HepG2 (cell line): ENCODE results near the gene MRPL20. TPM values are rescaled to one million over a fixed set of nuclear protein-coding genes. Genes with fewer than 3 reads are reported as not detected.

ENCODE experiments used
- ARNTL ChIP-seq: sonication (generic); formaldehyde crosslinking; IDR thresholded peaks from 2 replicates; pipeline ENCODE4 v1.4.0; 2020; ENCODE audit warnings: mild to moderate bottlenecking, missing genetic modification reagents
- DR1 ChIP-seq: sonication (generic); formaldehyde crosslinking; IDR thresholded peaks from 2 replicates; pipeline ENCODE4 v1.8.0; 2021; ENCODE audit warnings: mild to moderate bottlenecking, missing genetic modification reagents, inconsistent platforms
- FOXO1 ChIP-seq: sonication (generic); formaldehyde crosslinking; IDR thresholded peaks from 2 replicates; pipeline ENCODE4 v1.4.0; 2020; ENCODE audit warnings: missing genetic modification reagents
- HOXA7 ChIP-seq: sonication (generic); formaldehyde crosslinking; IDR thresholded peaks from 2 replicates; pipeline ENCODE4 v1.8.1; 2022; ENCODE audit warnings: mild to moderate bottlenecking, missing genetic modification reagents, moderate library complexity
- JUND ChIP-seq: sonication (generic); formaldehyde crosslinking; IDR thresholded peaks from 2 replicates; pipeline ENCODE4 v1.8.0; 2022; ENCODE audit warnings: mild to moderate bottlenecking, missing genetic modification reagents
- MAFG ChIP-seq: sonication (generic); formaldehyde crosslinking; IDR thresholded peaks from 2 replicates; pipeline ENCODE4 v1.5.1; 2020; ENCODE audit warnings: mild to moderate bottlenecking, missing genetic modification reagents
- MED13 ChIP-seq: sonication (generic); formaldehyde crosslinking; IDR thresholded peaks from 2 replicates; pipeline ENCODE4 v1.5.0; 2020; ENCODE audit warnings: missing genetic modification reagents
- PAXIP1 ChIP-seq: sonication (generic); formaldehyde crosslinking; conservative IDR thresholded peaks from 2 replicates; pipeline ENCODE4 v1.4.0; 2020; ENCODE audit warnings: mild to moderate bottlenecking, missing genetic modification reagents, moderate library complexity
- RXRA ChIP-seq: sonication (generic); formaldehyde crosslinking; IDR thresholded peaks from 2 replicates; pipeline ENCODE4 v1.5.1; 2020; ENCODE audit warnings: missing genetic modification reagents
- SP1 ChIP-seq, 2 experiments: fragments of 450-650 bp in 1 of 2; sonication (generic) in 1 of 2; formaldehyde crosslinking in 1 of 2; IDR thresholded peaks; 2 replicates each; pipeline versions ENCODE4 v1.4.0 to v1.6.1; 2016 to 2020; ENCODE audit warnings: missing genetic modification reagents in 1 of 2
- SSRP1 ChIP-seq: IDR thresholded peaks from 2 replicates; pipeline ENCODE4 v1.6.1; 2016; ENCODE audit warnings: control low read depth
- ZBTB44 ChIP-seq: sonication (generic); formaldehyde crosslinking; IDR thresholded peaks from 2 replicates; pipeline ENCODE4 v1.4.0; 2020; ENCODE audit warnings: missing genetic modification reagents
- ZFP36 ChIP-seq: fragments of 150-350 bp; IDR thresholded peaks from 2 replicates; pipeline ENCODE4 v1.6.1; 2018; ENCODE audit warnings: borderline replicate concordance, low read length, low read depth; ENCODE audit not compliant: partially characterized antibody
- ZNF251 ChIP-seq: sonication (generic); formaldehyde crosslinking; IDR thresholded peaks from 2 replicates; pipeline ENCODE4 v1.9.0; 2021; ENCODE audit warnings: mild to moderate bottlenecking, missing genetic modification reagents
- ZNF574 ChIP-seq: sonication (generic); formaldehyde crosslinking; IDR thresholded peaks from 2 replicates; pipeline ENCODE4 v1.4.0; 2020; ENCODE audit warnings: missing genetic modification reagents
- ZNF609 ChIP-seq: sonication (generic); formaldehyde crosslinking; IDR thresholded peaks from 2 replicates; pipeline ENCODE4 v1.4.0; 2020; ENCODE audit warnings: mild to moderate bottlenecking, missing genetic modification reagents, borderline replicate concordance
- ZNF720 ChIP-seq: sonication (generic); formaldehyde crosslinking; IDR thresholded peaks from 2 replicates; pipeline ENCODE4 v1.4.0; 2020; ENCODE audit warnings: missing genetic modification reagents
- ZNF839 ChIP-seq: sonication (generic); formaldehyde crosslinking; IDR thresholded peaks from 2 replicates; pipeline ENCODE4 v1.4.0; 2020; ENCODE audit warnings: missing genetic modification reagents, mild to moderate bottlenecking, borderline replicate concordance
- polyA plus RNA-seq, 8 experiments: library from polyadenylated mRNA; depleted of rRNA in 3 of 8; stranded (reverse) in 7 of 8; unstranded in 1 of 8; fragments of >200 nt; fragmentation: Illumina TruSeq in 4 of 8; extraction: Trizol in 4 of 8; gene quantifications; 2 replicates each; pipeline versions ENCODE4 v1.2.1 to v1.2.3, GENCODE V29; 2011 to 2016; ENCODE audit warnings: low read depth in 4 of 8, missing spikeins in 1 of 8, mixed read lengths in 1 of 8; ENCODE audit not compliant: insufficient read depth in 1 of 8
- total RNA-seq, 5 experiments: library from RNA; depleted of rRNA; stranded (reverse); fragments of >200 nt; fragmentation: Illumina TruSeq; extraction: Trizol; gene quantifications; 2 replicates each; pipeline ENCODE4 v1.2.3, GENCODE V29; 2016; ENCODE audit warnings: low read depth in 1 of 5

Gene MRPL20
- total and polyA plus RNA-seq, 2 of the 13 experiments (the other 11 are each of a cell fraction or from before 2014, with no cell fraction given): 59.2 to 127 TPM

- no peak for TF ChIP-seq SSRP1 (CRISPR knock-in tag)
- TF ChIP-seq ZNF574: peak; percentile 90
- TF ChIP-seq ZBTB44 (CRISPR knock-in tag): no peak
- no peak for TF ChIP-seq ZNF251 (CRISPR knock-in tag)
- TF ChIP-seq ARNTL (CRISPR knock-in tag): no peak
- TF ChIP-seq PAXIP1 (CRISPR knock-in tag): peak; percentile 64
- no peak for TF ChIP-seq ZFP36
- peak; percentile 62 for TF ChIP-seq DR1 (CRISPR knock-in tag)
- TF ChIP-seq SP1 (IDR thresholded peaks at IDR 0.05): no peak
- no peak for TF ChIP-seq SP1 (CRISPR knock-in tag; IDR thresholded peaks at IDR 0.05)
- TF ChIP-seq FOXO1 (CRISPR knock-in tag): no peak; the same call in 1 of the 2 replicates
- no peak for TF ChIP-seq HOXA7 (CRISPR knock-in tag)
- no peak for TF ChIP-seq MAFG (CRISPR knock-in tag)
- TF ChIP-seq ZNF839 (CRISPR knock-in tag): 0 out of 2 replicates have a peak, but pooled peaks have one; percentile 56
- TF ChIP-seq ZNF609: no peak
- TF ChIP-seq MED13 (CRISPR knock-in tag): 0 out of 2 replicates have a peak, but pooled peaks have one; percentile 19
- TF ChIP-seq RXRA: peak; percentile 81; the same call in 1 of the 2 replicates
- TF ChIP-seq JUND (CRISPR knock-in tag): no peak
- no peak for TF ChIP-seq ZNF720
Measured at GRCh38 chr1:1437904-1438376, 30.8 kb upstream of the MRPL20 start (continued).
